CD4-positive, alpha-beta T cell treated with Interferon alpha-2 for 1 hour (primary cell): ENCODE results near the gene NFYB.
"Not testable (repeated sequence)": the region's sequence is repeated elsewhere in the genome, so short reads cannot be mapped to it uniquely, and the experiment has no call there.

Experiments used
- DNase-seq, 2 donors: peaks; one replicate each; pipeline ENCODE4 v3.0.0-alpha.2; 2020 to 2022

NFYB gene

DNA sequence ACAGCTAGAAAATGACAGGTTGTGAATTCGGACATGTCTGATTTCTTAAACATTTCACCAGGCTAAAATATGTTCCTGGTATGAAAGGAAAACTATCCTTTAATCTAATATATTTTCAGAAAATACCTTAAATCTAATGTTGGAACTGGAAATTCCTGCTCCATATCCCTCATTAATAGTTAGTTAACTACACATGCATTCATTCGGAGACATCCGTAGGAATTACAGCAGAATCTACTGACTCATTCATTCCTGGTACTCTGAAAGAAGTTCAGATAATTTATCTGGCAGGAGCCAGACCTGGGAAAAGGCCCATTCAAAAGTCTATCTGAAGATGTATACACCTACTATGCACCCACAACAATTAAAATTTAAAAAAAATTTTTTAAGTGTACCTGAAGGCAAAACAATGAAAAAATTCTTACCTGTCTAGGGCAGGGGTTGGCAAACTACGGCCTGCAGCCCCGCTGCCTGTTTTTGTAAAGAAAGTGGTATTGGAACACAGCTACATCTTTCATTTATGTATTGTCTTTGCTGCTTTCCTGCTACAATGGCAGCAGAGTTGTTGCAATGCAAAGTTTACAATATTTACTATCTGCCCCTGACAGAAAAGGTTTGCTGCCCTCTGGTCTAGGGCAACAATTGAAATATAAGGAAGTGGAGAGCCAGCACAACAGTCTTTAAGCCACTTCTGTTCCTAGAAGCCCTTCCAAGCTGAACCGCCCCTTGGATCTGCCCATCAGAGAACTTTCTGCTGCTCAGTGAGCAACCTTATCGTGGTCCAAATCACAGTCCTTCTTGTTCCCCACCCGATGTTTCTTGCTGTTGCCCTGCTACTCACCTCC, 17.9 kb upstream of the NFYB start:
- DNase-seq: no peak

DNA sequence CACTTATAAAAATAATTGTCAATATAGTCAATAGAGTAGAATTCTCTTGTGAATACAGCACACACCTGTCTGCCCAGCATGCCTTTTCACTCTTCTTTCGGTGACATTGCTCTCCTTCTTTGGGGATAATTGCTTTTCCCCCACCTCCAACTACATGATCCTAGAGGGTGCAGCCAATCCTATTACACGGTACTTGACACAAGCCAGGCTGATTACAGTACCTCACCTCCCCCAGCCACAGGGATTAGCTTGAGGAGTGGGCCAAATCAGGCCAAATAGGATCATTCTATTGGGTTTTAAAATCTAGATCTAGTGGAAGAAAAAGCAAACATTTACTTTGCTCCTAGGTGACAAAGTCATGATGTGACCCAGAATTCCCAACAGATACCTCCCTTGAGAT, 16.8 kb upstream of the NFYB start:
- DNase-seq: no peak

DNA sequence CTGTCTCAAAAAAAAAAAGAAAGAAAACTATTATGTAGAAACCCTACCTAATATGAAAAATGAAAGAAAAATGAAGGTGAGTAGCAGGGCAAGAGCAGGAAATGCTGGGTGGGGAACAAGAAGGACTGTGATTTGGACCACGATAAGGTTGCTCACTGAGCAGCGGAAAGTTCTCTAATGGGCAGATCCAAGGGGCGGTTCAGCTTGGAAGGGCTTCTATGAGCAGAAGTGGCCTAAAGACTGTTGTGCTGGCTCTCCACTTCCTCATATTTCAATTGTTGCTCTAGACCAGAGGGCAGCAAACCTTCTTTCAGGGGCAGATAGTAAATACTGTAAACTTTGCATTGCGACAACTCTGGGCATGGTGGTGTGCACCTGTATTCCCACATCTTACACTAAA, 16.3 kb upstream of the NFYB start:
- peak in 1 of 2 donors; percentile 6 for DNase-seq

DNA sequence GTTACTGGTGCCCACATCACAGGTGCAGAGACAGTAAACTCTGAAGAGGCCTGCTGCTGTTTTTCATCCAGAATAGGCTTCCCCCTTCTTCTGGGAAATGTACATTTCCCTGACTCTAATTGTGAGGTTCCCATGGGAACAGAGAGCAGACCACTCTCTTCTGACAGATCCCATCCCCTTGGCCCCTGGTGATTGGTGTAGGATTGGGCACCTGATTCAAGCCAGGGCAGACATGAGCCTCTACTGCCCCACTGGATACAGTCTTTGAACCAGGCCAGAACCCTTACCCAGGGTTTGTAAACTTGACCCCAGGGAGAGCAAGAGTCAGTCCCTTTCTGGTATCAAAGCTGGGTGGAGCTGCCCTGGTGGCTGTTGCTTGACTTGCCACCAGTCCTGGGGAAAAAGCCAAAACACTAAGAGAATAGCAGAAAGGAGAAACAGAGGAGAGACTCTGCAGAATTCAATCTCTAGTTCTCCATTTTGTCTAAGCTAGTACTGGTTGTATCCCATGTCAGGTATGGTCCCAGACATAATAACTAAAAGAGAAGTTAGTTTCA, 14.8 kb upstream of the NFYB start:
- DNase-seq: no peak

DNA sequence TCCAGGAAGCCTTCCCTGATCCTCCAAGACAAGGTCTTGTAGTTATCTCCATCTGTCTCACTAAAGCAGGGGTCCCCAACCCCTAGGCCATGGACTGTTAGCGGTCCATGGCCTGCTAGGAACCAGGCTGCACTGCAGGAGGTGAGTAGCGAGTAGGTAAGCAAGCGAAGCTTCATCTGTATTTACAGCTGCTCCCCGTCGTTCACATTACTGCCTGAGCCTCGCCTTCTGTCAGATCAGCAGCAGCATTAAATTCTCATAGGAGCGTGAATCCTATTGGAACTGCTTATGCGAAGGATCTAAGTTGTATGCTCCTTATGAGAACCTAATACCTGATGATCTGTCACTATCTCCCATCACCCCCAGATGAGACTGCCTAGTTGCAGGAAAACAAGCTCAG, 12.4 kb upstream of the NFYB start:
- no peak for DNase-seq

DNA sequence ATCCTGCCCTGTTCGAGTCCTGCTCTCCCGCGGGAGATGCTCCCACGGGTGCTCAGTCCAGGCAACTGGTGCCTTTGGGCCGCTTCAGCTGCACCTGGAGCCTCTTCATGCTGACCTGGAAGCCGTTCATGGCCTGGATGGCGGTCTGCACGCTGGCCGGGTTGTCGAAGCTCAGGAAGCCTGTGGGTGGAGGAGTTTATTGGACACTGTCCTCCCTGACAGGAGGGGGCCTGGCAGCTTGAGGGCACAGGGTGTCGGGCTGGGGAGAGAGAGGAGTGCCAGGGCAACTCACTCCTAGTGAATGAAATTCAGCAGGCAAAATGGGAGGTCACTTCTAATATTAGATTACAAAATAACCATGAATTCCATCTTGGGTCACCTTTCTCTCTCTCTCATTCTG, 9.3 kb upstream of the NFYB start:
- DNase-seq: no peak

DNA sequence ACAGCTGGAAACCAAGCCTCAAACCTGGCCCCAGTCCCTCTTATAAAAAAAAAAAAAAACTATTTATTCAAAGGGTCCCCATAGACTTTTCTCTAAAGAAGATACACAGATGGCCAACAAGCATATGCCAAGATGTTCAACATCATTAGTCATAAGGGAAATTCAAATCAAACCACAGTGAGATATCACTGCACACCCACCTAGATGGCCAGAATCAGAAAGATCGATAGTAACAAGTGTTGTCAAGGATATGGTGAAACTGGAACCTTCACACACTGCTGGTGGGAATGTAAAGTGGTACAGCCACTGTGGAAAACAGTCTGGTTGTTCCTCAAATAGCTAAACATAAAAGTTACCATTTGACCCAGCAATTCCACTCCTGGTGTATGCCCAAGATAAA, 5.9 kb upstream of the NFYB start:
- no peak for DNase-seq

DNA sequence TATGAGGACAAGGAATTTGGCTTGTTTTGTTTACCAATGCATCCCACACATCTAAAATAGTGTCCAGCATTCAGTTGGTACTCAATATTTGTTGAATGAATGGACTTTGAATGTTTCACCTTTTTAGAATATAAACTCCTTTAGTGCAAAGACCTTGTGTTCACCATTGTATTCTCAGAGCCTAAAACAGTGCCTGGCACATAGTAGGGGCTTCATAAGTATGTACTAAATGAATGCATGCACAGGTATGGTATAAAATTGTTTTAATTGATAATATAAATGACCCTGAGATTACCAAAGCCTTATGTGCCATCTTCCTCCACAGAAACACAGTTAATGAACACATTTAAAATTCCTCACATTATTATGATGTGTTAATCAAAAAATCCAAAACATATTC, 5.0 kb upstream of the NFYB start:
- DNase-seq: no peak

DNA sequence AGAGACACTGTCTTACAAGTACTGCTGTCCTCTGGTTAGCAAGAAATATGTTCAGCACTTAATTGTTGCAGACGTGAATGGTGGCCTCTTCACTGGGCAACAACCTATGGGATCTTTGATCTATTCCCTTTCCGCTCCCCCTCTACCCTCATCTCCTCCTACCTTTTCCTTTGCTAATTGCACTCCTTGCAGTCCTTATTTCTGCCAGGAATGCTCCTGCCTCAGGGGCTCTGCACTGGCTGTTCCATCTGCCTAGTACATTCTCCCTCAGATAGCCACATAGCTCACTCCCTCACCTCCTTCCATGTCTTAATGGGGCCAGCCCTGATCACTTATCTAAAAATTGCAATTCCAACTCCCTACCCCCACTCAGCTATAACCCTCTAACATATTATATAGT, 4.5 kb upstream of the NFYB start:
- no peak for DNase-seq

DNA sequence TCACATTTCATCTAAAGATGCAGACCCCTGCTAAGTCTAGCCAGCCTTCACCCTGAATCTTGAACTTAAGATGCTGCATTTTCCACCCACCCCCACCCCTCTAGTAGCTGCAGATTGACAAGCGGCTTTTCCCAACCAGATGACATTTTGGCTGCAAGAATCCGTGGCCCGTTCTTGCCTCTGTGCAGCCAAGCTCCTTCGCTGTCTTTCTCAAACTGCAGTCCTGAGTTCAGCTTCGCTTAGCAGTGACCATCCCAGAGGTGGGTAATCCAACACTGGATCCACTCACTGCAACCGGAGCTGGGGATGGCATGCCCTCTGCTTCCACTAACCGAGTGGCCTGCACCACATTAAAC, 765 bp upstream of the NFYB start:
- no peak for DNase-seq

DNA sequence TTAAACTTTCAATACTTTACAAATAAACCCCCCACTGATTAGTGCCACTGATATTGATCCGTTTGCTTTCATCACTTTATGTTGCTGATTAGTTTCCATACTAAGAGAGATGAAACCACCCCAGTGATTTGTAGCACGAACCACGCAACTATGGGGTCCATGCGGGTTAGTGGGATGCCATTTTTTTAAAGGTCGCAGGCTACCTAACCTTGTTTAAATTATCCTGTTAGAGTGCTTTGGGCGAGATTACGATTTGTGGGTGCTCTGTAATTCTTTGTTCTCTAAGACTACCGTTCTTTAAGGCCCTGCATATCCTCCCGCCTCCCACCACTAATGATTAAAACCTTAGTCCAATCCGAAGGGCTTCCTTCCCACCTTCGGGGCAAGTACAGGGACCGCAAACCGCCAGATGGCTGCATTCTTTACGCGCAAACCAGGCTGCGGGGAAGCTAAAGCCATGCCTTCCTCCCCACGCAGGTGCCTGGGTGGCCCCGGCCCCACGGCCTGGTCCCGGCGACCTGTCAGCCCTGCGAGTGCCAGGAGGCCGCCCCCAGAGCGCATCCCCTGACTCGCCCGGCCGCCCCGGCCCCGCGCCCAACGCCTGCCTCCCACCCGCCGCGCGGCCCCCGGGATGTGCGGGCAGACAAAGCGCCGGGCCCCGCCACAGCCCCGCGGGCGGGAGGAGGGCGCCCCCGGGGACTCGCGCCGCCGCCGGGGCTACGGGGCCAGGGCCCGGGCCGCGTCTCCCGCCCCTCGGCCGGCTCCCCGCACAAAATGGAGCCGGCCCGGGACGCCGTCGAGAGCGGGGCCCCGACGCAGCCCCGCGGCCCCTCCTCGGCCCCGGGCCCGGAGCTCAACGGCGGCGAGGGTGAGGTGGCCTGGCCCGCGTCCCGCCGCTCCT, 759 bp downstream of the NFYB start:
- peak; percentile 33 to 55 for DNase-seq

DNA sequence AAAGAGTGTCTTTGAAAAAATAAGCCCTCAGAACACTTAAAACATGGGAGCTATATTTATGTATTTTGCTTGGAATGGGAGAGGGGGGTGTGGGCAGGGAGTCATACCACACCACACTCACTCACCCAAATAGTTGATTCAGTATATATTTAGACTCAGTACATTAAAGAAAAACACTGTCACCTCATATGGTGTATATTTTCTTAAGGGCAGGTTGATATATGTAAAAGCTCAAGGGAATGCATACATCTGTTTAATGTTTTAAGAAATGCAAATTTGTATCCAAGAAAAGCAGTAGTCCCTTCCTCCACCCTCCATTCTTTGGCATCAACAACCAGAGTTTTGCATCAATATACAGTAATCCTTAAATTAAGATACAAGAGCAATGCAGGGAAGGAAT, 1.4 kb downstream of the NFYB start:
- DNase-seq: no peak

DNA sequence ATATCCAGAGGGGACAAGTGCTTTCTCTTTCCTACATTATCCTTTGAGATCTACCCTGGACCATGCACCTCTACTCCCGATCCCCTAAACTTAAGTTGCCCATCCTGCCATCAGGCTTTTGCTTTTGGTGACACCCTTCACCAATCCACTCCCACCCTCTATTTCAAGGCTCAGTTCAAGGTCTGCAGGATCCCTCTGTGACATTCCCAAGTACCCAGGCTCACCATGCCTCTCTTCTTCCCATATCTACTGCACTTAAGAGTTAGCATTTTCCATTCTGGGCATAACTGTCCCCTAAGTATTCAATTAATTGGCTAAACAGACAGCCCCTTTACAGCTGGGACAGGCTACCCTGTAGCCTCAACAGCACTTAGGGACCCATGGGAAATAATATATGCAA, 3.1 kb downstream of the NFYB start:
- no peak for DNase-seq

DNA sequence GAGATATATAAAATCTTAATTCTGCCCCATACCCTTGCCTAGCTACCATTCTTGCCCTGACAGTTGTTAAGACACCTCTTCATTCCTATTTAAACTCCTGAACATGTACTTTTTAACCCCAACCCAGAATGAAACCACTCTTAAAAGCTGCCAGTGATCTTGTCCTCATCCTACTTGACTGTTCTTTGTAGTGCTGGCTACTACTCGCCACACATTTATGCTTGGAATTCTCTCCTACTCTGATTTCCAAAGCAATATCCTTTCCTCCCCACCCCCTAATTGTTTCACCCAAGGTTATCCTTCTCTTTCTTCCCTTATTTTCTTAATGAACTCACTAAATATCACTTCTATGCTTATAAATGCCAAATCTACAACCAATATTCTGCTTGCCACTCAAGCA, 4.1 kb downstream of the NFYB start:
- no peak for DNase-seq

DNA sequence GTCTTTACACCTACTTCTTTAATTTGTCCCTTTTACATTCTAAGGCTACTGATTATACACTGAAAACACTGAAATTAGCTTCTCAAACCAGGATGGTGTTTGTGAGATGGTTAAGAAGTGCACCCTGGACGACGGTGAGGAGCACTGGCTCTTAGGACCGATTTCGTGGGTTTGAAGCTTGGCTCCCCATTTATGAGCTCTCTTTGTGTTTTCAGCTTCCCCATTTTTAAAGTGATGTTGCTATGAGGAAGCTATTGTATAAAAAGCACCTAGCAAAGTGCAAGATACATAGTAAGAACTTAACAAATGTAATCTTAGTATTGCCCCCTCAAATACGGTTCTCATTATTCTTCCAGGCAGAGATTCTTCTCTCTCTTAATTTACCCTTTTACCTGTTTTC, 4.7 kb downstream of the NFYB start:
- DNase-seq: no peak

DNA sequence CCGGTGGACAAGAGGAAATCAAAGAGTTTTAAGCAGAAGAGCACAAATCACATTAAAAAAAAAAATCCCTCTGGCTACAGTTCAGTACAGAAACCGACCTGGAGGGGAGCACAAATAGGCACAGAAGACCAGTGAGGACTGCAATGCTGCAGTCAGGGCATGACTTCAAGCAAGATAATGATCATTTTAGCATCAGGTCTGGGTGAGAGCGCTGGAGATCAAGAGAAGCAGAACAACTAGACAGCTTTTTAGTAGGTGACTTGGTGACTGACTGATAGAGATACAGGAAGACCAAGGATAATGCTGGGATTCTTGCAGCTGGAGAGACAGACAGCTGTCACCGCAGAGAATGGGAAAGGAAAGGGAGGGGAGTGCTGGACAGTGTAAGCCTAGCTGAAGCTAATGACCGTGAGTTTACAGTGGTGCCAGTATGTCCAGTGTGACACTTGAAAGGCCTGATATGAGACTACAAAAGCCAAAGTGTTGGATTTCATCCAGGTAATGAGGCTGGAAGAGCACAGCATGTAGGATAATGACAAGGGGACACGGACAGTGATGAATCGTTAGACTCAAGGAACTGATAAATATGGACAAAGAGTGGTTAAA, 5.6 kb downstream of the NFYB start:
- DNase-seq: no peak

DNA sequence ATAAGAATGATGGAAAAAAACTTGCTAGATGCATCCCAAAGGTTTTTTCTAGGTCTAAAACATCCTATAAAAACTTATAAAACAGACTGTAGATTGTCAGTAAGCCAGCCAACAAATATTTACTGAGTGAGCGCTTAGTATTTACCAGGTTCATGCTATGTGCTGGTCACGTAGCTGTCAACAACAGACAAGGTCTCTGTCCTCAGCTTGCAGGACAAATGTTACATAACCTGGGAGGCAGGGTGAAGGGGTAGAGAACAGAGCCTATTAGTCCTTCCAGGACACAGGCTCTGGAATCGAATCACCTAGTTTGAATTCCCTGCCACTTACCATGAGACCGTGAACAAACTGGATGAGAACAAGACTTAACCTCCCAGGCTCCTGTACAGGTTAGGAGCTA, 6.4 kb downstream of the NFYB start:
- no peak for DNase-seq

DNA sequence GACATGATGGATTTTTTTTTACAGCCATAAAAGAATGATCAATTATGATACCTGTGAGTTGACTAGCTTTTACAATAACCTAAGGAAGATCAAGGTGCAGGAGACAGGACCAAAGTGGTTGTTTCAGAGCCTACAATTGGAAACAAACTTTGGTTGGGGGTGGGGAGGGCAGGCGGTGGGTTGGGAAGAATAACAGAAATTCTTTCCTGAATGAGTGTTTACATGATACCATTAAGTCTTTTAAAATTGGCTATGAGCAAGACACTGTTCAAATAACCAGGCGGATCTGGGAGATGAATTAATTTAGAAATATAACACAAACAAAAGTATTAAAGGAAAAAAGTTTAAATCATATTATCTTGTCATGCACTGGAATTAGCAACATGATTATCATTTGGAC, 7.2 kb downstream of the NFYB start:
- no peak for DNase-seq

DNA sequence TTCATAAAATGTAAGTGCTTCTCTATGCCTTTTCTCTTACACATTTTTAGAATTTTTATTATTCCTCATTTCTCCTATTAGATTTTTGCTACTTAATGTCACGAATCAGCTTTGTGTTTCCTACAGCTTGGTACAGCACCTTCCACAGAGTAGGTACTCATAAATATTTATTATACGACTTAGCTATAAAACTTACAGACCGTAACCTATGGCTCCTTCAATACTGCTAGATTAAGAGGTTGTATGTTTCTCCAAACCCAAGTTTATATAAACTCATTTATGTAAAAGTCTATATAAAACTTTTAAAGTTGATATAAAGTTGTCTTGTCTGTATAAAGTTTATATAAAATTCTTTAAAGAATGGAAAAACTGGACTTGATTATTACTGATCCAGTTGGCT, 11.5 kb downstream of the NFYB start:
- no peak for DNase-seq

DNA sequence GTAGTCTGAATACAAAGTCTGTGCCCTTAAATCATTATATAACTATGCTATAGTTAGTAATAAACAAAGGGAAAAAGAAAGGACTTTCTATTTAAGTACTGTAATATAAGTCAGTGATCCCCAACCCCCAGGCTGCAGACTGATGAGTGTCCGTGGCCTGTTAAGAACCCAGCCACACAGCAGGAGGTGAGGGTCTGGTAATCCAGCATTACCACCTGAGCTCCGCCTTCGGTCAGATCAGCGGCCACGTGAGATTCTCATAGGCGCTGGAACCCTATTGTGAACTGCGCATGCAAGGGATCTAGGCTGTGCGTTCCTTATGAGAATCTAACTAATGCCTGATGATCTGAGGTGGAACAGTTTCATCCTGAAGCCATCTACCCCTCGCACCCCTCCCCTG, 15.7 kb downstream of the NFYB start:
- no peak for DNase-seq

DNA sequence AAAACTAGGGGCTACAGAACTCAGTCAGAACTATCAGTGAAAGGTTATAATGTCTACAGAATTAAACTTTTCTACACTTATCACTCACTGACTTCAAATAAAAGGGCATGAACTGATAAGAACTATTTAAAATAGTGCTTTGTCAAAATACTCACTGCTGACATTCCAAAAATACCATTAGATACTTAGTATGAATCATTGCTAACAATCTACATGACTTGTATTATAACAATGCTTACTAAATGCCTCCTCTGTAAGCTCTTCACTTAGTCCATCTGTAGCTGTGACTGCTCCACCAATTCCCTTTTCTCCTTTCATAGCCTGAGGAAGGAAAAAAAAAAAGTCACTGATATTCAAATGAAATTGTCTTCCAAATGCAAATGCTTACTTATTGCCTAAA, 17.0 kb downstream of the NFYB start:
- no peak for DNase-seq

DNA sequence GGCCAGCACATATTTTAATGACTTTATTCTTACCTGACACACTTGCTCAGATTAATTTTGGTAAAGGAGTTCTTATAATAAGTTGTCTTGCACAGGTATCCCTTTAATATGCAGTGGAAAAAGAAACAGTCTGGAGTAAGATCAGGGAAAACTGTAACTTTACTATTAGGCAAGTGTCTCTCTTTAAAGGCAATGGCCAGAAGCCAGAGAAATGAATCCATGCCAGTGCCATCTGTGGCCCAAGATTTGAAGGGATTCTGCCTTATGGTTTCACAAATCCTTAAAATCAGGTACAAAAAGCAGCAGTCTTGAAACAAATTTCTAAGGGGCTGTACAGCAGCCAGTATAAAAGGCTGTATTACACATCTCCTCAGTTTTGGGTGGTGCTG, 22.4 kb downstream of the NFYB start:
- no peak for DNase-seq

DNA sequence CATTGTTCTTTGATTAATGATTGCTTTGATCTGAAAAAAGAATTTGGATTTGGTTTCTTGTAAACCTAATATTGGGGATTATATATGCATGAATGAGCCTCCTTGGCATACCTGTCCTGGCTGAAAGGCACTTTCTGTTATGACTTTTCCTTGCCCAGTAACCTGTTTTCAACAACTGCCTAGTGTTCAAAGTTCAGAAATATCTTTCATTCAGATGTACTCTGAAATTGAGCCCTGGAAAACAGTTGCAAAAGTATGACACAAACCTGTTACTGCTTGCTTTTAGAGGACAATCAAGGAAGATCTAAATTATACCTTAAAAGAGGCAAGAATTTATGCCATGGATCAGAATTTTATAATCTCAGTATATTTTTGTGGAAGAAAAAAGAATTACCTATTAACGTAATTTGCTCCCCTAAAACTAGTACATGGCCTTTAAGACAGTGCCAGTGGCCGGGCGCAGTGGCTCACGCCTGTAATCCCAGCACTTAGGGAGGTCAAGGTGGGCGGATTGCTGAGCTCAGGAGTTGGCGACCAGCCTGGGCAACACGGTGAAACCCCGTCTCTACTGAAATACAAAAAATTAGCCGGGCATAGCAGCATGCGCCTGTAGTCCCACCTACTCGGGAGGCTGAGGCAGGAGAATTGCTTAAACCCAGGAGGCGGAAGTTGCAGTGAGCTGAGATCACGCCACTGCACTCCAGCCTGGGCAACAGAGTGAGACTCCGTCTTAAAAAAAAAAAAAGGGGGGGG, 23.0 kb downstream of the NFYB start:
- DNase-seq: not testable (repeated sequence)
